ENCODE data around the gene TRPM8.

The TRPM8 gene

DNA sequence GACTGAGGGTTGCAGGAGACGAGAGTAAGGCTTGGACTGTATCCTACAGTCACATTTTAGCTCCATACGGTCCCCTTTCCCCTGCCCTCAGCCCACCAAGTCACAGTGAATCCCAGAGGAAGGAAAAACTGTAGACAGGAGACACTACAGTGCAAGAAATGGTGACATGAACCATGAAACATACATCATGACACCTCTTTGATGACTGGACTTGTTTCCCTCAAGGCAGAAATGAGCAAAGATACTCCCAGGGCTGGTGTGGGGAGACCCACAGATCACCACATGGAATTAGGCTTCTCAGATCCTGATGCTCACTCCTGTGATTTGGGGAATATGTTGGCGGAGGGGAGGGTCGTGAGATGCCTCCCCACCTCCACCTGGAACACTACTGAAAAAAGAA lies 85.1 kb downstream of the TRPM8 start:
- DNase-seq (ENCODE audit: low read depth), result no peak

DNA sequence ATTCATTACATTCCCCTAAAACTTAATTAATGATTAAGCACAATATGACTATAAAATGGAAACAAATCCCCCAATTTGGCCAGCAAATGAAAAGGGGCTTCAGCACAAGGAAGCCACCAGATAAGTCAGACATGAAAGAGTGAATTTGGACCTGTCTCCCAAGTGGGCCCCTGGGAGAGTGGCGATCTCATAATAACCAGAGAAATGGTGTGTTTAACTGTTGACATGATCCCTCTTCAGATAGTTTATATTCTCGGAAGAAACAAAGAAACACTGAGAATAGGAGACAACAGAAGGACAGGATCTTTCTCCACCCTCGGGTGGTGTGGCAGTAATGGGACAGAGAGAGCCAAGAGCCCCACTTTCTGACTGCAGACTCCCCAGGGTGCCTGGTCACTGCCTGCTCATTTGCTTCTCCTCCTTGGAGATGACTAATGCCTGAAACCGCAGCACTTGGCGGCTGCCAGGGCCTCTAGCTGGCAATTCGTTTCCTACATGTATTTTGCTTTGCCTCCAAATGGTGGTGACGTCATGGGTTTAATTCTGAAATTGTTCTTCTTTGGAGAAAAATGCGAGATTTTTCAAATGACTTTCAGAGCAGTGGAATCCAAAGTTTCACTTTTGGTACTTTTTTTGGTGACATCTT lies 86.9 kb downstream of the TRPM8 start:
- peak; percentile 91 for DNase-seq (ENCODE audit: low read depth)

DNA sequence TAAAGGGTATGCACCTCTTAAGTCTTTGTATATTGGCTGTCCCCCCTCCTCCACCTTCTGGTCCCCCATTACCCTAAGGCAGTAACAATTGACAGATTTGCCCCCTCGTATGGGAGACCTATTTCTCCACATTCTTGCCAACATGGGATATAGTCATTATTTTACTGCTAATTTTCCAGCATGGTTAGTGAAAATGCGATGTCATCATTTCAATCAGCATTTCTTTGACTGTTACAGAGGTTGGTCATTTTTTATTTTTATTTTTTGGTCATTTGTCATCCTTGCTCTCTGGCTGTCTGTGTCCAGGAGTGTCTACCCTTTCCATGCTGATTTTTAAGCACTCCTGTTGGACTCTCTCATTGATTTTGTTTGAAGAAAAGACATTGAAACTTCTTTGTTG lies 88.0 kb downstream of the TRPM8 start:
- DNase-seq (ENCODE audit: low read depth), result no peak

DNA sequence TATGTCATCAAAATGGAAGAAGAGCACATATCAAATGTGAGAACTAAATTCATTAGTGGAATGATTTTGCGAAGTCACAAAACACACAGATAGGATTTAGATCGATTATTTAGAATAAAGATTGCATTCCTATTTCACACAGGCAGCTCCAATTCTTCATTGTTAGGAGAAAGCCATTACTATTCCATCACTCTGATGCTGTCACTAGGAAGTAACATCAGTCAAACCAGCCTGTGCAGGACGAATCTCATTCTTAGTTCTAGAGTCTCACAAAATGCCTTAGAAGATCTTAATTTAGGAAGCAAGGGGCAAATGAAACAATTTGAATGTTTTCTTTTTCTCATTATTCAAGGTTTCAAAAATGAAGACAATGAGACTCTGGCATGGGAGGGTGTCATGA lies 89.3 kb downstream of the TRPM8 start:
- no peak for DNase-seq (ENCODE audit: low read depth)

DNA sequence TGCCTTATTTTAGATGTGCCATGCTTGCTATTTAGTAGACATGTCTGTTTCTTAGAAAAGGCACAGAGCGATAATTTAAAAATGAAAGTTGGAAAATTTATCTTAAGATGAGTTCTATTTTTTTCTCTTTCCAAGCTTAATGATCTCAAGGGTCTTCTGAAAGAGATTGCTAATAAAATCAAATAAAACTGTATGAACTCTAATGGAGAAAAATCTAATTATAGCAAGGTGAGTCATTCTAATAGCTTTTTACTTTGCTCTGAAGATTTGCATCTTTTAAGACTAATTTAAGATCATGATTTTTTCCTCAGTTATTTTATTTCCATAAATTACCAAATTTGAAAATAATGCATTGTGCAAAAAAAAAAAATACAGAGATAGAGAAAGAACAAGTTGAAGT lies 97.3 kb downstream of the TRPM8 start:
- DNase-seq (ENCODE audit: low read depth), result no peak

DNA sequence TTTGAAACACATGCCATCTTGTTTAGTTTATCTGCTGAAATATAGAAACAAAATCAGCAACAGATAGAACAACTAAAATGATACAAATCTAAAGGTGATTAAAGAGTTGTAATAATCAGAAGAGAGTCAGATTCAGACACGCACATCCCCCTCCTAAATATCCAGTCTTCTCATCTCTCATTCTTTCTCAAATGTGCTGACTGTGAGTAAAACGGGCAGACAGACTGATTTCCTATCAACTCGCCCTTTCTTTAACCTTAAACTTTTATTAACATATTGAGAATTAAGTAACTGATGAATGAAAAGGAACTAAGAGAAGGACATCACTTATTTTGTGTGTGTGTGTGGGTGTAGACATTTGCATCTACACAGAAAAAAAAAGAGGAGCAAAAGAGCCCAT lies 98.7 kb downstream of the TRPM8 start:
- DNase-seq (ENCODE audit: low read depth), result no peak

DNA sequence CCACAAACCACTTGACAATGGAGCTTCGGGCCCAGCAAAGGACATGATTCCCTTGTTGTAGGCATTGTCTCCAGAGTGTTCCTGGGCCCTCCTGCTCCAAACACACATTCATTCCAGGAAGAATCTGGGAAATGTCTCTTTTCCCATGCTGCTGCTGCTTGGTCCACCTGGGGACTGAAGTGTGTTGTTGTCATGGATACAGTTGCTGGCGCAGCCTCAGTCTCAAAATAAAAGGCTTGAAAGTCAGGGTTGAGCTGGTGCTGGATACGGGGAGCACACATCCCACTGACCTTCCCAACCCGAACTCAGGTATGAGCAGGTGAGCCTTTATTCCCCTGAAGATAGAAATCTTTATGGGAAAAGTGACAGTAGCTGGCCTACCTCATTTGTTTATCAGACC lies 102.7 kb downstream of the TRPM8 start:
- no peak for DNase-seq (ENCODE audit: low read depth)

DNA sequence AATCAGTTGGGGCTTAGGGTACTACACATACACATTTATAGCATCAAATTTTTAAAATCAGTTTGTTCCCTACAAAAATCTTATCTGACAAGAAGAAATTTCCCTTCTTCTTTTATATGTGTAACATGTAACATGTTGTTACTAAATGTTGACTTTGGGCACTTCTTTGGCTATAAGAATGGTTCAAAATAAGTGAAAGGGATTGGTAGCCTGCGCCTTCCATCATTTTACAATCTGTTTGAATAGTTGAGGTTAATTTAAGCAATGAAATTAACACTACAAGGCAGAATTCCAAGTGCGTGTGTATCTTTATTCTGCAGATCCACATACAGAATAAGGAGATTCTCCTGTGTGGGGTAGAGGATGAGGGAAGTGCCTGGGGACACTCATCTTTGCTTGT lies 103.2 kb downstream of the TRPM8 start:
- no peak for DNase-seq (ENCODE audit: low read depth)

DNA sequence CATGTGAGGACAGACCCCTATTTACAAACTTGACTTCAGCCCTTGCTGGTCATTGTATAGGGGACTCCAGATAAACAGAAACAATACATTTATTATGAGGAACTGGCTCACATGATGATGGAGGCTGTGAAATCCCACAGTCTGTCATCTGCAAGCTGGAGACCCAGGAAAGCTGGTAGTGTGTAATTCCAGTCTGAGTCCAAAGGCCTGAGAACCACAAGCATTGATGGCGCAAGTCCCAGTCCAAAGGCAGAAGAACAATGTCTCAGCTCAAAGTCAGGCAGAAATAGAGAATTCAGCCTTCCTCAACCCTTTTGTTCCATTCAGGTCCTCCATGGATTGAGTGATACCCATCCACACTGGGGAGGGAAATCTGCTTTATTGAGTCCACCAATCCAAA lies 105.3 kb downstream of the TRPM8 start:
- DNase-seq (ENCODE audit: low read depth), result no peak

DNA sequence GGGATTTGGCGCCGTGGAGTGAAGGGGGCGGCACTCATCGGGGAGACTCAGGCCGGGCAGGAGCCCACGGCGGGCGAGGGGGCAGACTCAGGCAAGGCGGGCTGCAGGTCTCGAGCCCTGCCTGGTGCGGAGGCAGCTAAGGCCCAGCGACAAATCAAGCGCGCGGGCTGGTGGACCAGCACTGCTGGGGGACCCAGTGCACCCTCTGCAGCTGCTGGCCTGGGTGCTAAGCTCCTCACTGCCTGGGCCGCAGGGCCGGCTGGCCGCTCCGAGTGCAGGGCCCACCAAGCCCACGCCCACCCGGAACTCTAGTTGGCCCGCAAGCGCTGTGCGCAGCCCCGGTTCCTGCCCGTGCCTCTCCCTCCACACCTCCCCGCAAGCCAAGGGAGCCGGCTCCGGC lies 107.1 kb downstream of the TRPM8 start:
- DNase-seq (ENCODE audit: low read depth), result no peak

DNA sequence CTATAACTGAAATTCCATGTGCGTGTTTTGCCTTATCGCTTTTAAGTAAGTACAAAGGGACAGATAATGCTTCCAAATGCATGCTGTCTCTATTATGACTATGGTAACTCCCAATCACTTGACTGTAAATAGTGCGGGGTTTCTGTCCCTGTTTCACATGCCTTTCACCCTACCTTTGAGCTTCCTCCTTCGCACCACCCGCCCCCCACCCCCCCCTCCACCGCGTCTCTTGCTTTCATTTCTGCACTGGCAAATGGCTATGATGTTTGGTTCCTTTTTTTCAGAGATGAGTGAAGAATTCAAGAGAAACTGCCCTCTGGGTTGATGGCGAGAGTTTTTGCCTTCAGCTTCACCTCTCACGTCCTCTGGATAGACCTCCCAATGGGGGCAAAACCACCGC lies 108.3 kb downstream of the TRPM8 start:
- DNase-seq (ENCODE audit: low read depth), result no peak

DNA sequence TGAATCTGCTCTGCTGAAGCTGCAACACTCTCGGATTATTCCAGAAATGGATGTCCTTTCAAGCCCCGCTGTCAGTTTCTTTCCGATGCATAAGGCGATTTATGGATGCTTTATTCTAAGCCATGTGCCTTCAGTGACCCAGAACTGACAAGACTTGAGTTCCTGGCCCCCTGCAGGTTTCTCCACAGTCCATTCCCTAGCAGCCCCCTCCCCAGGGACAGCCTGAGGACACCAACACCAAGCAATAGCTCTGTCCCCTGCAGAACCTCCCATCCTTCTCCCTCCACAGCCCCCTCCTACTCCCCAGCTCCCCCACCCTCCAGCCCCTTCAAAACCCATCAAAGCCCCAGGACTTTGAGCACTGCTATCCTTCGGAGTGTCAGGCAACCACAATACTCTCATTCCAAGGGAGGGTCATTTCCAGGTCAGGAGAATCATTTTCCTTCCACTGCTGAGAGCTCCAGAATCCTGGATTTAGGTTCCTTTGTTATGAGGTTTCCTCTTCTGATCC lies 108.8 kb downstream of the TRPM8 start:
- DNase-seq (ENCODE audit: low read depth), result no peak

DNA sequence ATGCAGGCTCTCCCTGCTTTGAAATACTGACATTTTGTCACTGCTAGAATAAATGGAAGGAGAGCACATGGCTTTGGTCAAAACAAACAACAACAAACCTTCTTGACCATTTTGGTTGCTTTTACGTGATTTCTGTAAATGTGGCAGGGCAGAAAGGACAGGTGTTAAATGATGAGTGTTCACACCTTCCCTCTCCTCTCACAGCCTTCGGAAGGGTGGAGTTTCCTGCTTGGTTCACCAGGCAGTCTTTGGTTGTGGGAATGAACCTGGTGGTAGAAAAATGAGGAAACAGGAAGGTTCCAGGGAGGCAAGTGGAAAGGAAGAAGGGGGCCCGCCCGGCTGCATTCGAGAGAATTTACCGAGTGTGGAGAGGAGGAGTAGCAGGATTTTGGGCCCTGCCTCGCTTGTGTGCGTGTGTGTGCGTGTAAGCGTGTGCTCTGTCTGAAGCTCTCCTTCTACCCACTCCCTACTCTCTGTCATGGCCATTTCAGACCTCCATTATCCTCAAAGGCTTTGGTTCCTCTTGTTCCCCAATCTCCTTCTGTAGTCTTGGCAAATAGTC lies 109.6 kb downstream of the TRPM8 start:
- no peak for DNase-seq (ENCODE audit: low read depth)

DNA sequence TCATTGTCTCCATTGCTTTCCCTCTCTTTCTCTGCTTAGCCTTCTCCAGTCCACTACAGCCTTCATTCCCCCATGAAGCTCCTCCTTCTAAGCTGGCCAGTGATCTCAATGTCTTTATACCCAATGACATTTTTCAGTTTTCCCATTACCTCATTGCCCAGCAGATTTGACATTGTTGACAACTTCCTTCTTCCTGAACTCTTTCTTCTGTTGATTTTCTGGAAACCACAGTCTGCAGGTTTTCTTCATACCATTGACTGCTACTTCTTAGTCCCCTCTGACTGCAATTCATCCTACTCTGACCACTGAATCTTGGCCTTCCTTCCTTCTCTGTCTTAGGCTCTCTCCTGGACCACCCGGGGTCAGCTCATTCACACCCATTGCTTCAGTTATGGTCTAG lies 110.5 kb downstream of the TRPM8 start:
- DNase-seq (ENCODE audit: low read depth), result no peak

DNA sequence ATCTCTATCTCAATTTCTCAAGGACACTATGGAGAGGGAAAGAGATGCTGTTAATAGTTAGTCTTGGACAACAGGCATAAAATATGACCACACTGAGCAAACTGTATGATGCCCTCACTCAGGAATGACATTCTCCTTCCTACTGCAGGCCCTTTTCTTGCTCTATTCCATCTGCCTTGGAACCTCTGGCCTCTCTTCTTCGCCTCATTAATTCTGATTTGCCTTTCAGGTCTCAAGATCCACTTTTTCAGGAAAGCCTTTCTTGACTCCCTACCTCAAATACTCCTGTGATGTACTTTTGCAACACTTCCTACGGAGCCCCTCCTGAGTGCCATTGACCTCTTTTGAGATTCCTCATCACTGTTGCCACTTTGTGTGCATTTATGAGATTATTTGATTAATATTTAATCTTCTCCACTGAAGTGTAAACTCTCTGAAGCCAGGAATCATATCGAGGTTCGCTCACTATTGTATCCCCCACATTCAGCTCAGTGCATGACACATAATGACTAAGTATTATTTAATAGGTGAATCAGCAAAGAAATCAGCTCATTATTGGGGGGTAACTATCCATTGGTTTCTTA lies 112.1 kb downstream of the TRPM8 start:
- no peak for DNase-seq (ENCODE audit: low read depth)

DNA sequence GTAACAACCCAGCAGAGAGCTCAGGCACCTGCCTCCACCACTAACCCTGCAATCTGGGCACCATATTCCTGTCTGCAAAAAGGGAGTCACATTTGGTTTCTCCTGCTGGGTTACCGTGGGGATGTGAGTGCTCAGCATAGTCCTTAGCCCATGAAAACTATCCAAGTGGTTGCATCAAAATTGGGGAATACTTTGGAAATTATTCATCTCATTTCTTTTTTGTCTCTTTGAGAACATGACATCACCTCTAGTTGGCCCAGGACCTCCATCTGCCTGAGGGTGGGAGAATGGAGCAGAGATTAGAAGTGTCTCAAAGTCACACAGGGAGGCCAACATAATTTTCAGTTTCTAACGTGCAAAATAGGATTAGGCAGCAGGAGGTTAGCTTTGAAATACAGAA lies 114.0 kb downstream of the TRPM8 start:
- peak; percentile 40 for DNase-seq (ENCODE audit: low read depth)

DNA sequence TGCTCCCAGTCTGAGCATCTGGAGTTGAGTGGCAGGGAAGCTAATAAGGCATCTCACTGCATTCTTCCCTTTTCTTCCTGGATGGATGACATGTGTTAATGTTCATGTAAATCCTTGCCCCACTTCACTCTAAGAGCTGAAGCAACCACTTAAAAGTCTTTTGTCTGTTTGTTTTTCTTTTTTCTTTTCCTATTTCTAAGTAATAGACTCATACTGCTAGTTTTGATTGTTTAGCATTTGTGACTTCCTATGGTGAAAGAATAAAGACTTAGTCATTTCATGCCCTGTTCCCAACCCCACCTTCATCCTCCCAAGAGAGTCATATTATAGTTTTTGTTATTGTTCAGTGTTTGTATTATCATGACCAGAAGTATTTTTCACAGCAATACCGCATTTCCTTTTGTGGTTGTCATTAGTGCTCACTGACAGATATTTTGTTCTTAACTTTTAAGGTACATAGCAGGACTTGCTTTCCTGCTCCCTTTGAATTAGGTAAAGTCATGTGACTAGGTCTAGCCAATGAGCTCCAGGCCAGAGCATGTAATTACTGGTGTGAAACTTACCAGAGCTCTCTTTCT lies 115.2 kb downstream of the TRPM8 start:
- DNase-seq (ENCODE audit: low read depth), result peak; percentile 93

DNA sequence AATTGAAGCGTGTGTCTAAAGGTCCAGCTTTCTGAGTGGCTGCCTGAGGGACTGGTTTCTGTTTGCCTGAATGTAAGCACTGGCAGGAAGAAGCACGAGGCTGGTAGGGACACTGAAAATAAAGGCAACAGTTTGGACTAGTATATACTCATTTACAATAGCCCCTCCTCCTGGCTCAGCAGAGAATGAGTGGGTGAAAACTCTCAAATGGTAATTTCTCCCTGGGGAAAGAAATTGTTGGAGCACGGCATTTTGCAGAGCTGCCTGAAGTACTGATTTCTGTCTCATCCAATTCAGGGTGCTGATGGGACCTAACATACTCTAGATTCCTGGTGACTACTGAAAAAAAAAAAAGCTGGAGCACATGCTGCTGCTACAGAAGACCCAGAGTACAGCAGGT lies 116.0 kb downstream of the TRPM8 start:
- no peak for DNase-seq (ENCODE audit: low read depth)

DNA sequence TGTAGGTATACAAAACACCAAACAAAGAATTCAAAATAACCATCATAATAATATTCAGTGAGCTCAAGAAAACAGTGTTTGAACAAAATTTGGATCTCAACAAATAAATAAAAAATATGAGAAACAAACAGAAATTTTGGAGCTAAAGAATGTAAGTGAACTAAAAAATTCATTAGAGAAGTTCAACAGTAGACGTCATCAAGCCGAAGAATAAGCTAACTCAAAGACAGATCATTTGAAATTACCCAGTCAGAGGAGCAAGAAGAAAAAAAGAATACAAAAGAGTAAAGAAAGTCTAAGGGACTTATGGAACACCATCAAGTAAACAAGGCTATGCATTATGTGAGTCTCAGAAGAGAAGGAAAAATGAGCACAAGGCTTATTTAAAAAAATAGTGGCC lies 116.7 kb downstream of the TRPM8 start:
- DNase-seq (ENCODE audit: low read depth), result no peak

DNA sequence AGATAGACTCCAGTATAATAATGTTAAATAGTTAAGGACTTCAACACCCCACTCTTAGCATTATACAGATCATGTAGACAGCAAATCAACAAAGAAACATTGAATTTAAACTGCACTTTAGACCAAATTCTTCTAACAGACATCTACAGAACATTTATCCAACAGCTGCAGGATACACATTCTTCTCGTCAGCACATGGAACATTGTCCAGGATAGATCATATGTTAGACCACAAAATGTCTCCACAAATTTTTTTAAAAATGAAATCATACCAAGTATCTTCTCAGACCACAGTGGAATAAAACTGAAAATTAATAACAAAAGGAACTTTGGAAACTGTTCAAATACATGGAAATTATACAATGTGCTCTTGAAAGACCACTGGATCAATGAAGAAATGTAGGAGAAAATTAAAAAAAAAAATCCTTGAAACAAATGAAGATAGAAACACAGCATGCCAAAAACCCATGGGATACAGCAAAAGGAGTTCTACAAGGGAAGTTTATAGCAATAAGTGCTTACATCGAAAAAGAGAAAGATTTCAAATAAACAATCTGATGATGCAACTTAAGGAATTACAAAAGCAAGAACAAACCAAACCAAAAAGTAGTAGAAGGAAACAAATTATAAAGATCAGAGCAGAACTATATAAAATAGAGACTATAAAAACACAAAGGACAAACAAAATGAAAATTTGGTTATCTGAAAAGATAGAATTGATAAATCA lies 121.1 kb downstream of the TRPM8 start:
- peak; percentile 52 for DNase-seq (ENCODE audit: low read depth)

DNA sequence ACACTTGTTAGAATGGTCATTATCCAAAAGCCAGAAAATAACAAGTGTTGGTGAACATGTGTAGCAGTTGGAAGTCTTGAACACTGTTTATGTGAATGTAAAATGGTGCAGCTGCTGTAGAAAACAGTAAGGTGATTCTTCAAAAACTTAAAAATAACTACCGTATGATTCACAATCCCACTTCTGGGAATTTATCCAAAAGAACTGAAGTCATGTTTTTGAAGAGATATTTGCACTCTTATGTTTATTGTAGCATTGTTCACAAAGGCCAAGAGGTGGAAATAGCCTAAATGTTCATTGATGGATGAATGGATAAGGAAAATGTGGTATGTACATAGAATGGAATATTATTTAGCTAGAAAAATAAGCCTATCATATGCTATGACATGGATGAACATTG lies 127.0 kb downstream of the TRPM8 start:
- peak; percentile 61 for DNase-seq (ENCODE audit: low read depth)

DNA sequence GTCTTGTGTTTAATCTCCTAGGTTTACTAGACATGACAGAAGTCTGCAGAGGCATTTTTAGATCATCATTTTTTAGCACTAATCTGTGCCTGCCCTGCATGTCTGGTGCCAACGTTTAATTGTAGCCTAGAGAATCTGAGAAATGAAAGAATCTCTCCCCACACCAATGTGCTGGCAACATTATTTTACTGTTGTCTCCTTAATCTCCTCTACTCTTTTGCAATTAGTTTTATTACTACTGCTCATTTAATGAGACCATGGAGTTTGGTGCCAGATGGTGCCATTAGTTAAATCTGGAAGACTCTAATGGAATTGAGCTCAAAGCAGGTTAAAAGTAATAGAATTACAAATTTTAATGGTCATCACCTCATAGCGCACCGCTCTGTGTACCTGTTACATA lies 129.3 kb downstream of the TRPM8 start:
- DNase-seq (ENCODE audit: low read depth), result no peak

DNA sequence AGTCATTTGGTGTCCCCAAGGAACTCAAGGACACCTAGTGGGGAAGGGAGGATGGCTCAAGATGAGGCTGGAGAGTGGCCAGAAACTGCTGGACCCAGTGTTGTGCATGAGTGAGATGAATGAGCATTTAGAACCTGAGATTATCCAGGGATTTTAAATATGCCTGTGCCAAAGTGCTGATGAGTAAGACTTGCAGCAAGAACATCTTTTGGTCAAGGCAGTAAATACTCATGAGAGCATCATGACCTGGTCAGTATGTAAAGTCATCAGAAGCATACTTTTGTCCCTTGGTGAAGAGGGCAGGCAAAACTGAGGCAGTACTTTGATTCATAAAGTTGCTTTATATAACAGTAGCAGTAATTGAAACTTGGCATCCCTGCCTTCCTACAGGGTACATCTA lies 130.2 kb downstream of the TRPM8 start:
- no peak for DNase-seq (ENCODE audit: low read depth)

Measured in fibroblast of gingiva (primary cell).